GM21447 (cell line): ENCODE data around the gene FAM170B.

Experiments
- ATAC-seq: cut with Tn5 transposase; IDR thresholded peaks from one replicate; pipeline ENCODE4 v1.9.1; 2021; ENCODE audit not compliant: unreplicated experiment

Gene FAM170B

DNA sequence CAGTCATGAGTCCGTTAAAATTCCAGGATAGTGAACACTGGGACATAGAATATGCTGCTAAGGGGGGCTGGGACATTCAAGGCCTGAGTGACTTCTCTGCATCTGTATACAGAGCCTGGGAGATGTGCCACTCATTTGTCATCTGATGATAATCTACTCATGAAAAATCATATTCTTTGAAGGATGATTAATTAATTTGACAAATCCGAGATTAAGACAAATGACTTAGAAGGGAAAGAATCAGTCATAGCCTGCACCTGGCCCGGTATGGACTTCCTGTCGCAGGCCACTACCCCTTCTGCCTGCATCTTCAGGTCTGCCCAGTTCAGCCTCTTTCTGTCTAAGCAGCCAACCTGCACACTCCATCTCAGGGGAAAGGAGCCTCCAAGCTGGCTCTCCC, 18.8 kb upstream of the FAM170B start:
- no peak for ATAC-seq

DNA sequence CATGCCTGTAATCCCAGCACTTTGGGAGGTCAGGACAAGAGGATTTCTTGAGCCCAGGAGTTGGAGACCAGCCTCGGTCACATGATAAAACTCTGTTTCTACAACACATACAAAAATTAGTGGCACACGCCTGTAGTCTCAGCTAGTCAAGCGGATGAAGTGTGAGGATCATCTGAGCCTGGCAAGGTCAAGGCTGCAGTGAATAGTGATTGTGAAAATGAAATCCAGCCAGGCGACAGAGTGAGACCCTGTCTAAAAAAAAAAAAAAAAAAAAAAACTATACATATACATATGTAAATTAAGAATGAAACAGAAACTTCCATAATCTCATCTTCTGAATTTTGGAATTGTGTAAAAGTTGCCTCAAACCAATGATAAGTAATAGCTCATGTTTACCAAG, 18.2 kb upstream of the FAM170B start:
- ATAC-seq: no peak

DNA sequence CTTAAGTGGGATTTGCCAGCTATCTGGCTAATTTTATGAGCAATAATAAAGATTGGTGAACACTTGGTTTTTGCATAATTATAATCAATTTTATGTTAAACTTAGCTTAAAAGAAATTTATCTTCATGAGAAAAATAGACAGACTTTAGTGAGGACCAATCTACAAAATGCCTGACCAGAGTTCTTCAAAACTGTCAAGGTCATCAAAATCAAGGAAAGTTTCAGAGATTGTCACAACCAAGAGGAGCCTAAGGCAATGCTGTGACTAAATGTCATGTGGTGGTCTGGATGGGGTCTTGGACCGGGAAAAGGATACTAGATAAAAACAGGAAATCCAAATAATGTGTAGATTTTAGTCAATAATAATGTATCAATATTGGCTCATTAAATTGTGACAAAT, 17.7 kb upstream of the FAM170B start:
- no peak for ATAC-seq

DNA sequence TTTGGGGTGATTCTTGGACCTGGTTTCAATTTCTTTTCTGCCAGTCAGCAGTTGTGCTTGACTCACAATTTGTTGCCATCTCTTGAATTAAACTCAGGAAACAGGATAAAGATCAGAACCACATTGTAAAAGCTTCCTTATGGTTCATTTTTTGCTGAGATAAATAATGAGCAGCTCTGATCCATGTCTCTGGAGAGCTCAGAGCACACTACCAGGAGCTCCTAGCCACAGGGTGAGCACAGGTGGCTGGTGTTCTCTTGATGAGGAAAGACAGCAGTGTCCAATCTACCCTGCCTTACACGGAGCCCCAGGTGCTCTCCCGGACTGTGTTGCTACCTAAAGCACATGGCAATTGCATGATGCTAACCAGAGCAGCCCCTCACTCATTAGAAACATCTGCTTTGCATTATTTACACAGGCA, 17.2 kb upstream of the FAM170B start:
- no peak for ATAC-seq

DNA sequence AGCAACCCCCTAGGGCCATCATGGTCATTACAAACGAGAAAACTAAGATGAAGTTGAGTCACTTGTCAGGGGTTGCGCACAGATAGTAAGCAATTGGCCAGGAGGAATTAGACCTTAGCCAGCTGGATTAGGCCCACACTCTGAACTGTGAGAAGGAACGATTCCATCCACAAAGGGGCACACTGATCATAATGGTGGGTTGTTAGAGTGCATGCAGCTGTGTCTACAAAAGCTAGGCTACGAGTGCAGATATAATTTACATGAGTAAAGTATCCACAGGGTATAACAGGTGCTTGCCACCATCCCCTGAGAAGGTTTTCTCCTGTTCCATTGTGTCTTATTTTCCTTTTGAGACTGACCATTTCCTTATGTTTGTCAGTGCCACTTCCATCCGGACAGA, 16.6 kb upstream of the FAM170B start:
- ATAC-seq: no peak

DNA sequence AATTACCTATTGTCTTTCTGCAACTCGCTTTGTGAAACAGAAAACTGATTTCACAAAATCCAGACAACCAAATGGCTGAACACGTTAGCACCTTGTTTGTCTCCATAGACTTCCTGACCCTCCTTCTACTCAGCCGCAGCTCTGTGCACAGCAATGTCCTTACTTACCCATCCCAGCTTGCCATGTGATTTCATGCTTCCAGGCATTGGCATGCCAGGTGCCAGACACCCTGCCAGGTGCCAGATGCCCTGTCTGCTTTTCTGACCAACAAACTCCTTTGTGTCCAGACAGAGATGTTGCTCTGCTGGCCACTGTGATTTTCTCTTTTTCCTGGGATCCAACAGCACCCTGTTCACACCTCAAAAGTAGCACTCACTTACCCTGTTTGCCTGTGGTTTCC, 16.1 kb upstream of the FAM170B start:
- ATAC-seq: no peak

GRCh38 chr10:49144058-49144720, 10.4 kb upstream of the FAM170B start:
- no peak for ATAC-seq

DNA sequence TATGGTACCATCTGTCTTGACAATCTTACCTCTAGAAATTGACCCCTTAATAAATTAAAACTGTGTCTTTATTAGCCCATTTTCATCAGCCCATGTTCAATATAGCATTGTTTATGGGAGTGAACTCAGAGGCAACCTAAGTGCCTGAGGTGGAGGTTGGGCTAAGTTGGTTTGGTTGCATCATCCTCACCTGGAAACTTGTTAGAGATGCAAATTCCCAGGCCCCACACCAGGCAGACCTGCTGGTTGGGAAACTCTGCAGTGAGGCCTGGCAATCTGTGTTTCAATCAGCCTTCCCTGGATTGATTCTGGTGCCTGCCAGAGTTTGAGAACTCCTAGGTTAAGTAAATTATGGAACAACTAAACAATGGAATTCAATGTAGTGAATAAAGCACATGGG, 9.4 kb upstream of the FAM170B start:
- no peak for ATAC-seq

GRCh38 chr10:49141541-49142332, 7.9 kb upstream of the FAM170B start:
- peak; percentile 80 for ATAC-seq

DNA sequence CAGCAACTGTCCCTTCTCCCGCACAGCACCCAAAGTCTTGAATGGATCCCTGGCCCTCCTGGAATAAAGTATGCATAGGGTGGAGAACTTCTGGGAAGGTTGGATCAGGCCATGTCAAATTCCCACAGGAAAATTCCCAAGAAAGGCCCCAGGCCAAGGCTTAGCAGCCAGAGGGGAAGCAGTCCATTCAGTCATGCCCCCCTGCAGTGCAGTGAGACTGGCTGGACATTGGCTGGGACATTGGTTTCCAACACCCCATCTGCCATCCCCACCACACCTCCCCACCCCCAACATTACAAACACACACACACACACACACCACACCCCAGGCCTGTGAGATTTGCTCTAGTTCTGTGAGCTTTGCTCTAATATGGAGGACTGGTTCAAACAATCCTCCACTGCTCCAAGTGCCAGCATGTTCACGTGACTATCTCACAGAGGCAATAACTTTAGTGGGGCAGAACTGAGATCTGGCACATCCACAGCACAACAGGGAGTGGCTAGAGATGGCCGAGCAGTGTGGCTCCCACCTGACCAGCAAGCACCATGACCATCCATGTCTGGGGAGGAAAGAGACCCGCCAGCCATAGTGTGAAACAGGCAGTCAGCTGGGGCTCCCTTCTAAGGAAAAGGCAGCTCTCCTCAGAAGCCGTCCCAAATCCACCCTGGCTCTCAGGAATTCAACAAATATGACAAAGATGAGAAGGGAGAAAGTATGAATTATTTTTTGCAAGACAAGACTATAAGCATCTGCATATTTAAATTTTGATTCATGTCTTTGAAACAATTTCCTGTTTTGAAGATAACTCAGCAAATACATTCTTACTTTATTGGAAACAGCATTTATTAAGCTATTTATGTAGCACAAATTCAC, 6.7 kb upstream of the FAM170B start:
- no peak for ATAC-seq

DNA sequence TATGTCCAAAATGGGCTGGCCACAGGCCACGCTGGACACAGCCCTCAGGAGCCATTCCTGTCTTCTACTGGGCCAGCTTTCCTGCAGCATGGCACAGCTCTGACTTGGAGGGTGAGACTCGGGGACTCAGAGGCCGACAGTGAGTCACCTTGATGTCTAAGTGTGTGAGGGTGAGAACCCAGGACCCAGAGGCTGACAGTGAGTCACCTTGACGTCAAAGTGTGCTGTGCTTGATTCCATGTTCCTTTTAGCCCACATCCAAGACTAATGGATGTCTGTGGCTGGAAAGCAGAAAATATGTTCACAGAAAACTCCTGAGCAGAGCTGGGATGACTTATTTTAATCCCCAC, 6.0 kb upstream of the FAM170B start:
- ATAC-seq: no peak

- no peak for ATAC-seq
Observed at GRCh38 chr10:49139028-49139845, 5.4 kb upstream of the FAM170B start.

DNA sequence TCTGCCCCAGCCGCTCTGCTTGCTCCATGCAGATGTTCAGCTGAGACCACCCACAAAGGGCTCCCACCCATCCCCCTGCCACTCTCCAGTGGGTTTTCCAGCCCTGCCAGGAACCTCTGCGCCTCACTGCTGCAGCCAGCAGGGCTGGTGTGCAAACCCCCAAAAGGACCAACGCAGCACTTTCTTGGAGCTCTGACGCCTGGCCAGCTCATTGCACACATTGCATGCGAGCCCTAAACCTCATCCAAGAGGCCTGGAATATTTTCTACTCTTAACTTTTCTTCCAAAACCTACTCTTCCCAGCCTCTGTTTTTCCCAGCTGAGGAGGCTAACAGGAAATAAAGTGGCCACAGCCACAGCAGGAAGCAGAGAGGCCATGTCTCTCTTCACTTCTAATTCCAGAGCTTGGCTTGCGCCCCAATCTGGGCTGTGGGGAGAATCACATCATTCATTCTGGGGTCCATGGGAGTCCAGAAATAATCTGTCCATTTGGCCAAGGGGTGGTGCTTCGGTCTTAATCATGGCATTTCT, 4.6 kb upstream of the FAM170B start:
- no peak for ATAC-seq

- ATAC-seq: no peak
Observed at GRCh38 chr10:49136525-49136924, 2.7 kb upstream of the FAM170B start.

GRCh38 chr10:49135575-49136313, 1.9 kb upstream of the FAM170B start:
- ATAC-seq: peak; percentile 49

DNA sequence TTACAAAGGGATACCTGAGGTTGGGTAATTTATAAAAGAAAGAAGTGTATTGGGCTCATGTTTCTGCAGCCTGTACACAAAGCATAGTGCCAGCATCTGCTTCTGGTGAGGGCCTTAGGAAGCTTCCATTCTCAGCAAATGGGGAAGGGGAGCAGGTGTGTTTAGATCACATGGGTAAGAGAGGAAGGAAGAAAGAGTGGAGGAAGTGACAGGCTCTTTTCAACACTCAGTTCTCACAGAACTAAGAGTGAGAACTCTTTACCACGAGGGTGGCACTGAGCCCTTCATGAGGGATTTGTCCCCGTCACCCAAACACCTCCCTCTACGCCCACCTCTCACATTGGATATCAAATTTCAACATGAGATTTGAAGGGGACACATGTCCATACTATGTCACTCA, 506 bp upstream of the FAM170B start:
- ATAC-seq: no peak

- ATAC-seq: no peak
Observed at GRCh38 chr10:49132362-49132737, 1.5 kb downstream of the FAM170B start.

DNA sequence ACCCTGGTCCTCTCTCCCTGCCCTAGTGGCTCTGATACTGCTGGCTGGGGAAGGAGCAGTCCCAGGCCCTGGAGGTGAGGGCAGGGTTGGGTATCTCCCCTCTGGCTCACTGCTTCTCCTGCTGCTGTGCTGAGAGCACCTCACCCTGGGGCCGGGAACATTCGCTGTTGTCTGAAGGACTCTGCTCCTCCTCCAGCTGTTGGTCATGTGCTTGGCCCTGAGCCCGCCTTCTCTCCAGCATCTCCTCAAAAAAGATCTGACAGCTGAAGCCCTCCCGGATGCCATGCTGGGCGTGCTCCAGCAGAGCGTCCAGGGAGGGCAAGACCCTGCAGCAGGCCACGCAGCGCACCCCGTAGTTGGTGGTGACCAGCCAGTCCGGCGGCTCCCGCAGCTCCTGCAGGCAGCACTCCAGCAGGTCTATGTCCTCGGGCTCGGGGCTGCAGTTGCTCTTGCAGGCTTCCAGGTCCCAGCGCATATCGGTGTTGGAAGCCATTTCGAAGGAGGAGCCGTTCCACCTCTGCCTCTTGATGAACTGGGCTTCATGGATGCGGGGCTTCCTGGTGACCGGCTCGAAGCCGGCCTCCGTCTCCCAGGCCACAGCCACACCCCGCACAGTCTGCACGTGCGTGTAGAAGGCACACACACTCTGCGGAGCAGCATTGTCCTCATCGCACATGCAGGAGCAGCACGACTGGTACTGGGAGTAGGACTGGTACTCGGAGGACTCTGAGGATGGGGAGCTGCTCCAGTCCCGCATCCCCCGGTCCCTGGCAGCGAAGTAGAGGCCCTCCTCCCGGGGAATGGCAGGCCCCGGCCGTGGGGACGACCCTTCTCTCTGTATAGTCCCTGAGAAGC, 2.1 kb downstream of the FAM170B start:
- ATAC-seq: no peak

DNA sequence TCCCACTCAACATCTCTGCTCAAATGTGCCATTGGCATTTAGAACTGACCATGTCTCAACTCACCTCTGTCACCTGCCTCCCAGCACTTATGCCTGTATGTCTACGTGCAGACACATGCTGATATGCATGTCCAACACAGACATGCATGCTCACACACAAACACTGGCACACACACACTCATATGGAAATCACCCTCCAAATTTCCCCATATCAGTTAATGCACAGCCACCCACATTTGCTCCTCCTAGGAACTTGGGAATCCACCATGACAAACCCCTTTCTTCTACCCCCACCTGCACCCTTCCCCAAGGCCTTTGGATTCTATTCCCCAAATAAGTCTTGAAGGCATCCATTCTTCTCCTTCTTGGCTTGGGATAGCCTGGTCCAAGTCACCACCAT, 4.4 kb downstream of the FAM170B start:
- ATAC-seq: no peak
